IMR-90 (cell line): ENCODE measurements around the gene MSH2.

ENCODE experiments used
- CTCF ChIP-seq: conservative IDR thresholded peaks from 2 replicates; pipeline ENCODE4 v1.5.1; 2012; ENCODE audit warnings: mild to moderate bottlenecking, low read depth, low read length, improper control_type of control experiment
- POLR2A ChIP-seq: IDR thresholded peaks from 2 replicates; pipeline ENCODE4 v1.6.1; 2012; ENCODE audit warnings: mild to moderate bottlenecking, low read depth, low read length

DNA sequence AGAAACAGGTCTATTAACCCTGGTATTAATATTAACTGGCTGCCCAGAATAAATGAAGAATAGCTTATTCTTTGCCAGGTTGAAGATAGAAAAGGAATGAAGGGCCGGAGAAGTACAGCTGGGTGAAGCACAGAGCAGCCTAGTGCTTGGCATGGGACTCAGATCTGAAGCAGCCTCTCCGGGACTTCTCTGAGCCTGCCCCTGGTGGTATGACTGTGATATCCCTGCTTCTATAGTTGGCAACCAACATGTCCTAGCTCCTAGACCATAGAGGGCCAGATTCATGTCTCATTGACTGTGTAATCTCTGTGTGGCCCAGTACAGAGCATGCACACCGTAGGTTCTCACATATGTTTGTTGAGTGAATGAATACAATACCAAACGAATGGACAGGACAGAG lies 107.8 kb downstream of the MSH2 start:
- TF ChIP-seq CTCF = 0 out of 2 replicates have a peak, but pooled peaks have one; percentile 6
- TF ChIP-seq POLR2A = no peak
